ENCODE measurements around the gene PKP4. TPM values are rescaled to one million over a fixed set of nuclear protein-coding genes. Genes with fewer than 3 reads are reported as not detected.

The PKP4 gene
- total RNA-seq, 1 donor from 2014 or later = 30.5 TPM

Other genes with a start within 250 kb of the PKP4 start
- not detected in 2 replicates for gene CCDC148, start 199 bp upstream of the PKP4 start, total RNA-seq

All from T-helper 2 cell treated with Interferon-gamma antibody and Interleukin-4, amounts not matched to agents 100 ng/mL and 5 ng/mL, for 36 hours (primary cell).